Measurements from ENCODE around the gene OR5F1.

OR5F1 gene

GRCh38 chr11:55994525-55994924 lies at the start of gene OR5F1:
TSS of gene OR5F1 (minus strand) at chr11:55994625. CDS start at chr11:55994625, 0 bp downstream.
- no peak for DNase-seq (ENCODE audit: low read depth in 2 of 2, low spot score in 1 of 2)

GRCh38 chr11:56027354-56027753 lies 32.9 kb upstream of the OR5F1 start, which contains the start of gene OR5AS1:
TSS of gene OR5AS1 (plus strand) at chr11:56027654. CDS start at chr11:56030419, 2,765 bp downstream.
- DNase-seq (ENCODE audit: low read depth in 2 of 2, low spot score in 1 of 2), result no peak

GRCh38 chr11:56013805-56014204 lies 19.4 kb upstream of the OR5F1 start:
- no peak for DNase-seq (ENCODE audit: low read depth in 2 of 2, low spot score in 1 of 2)

GRCh38 chr11:56010716-56011115 lies 16.3 kb upstream of the OR5F1 start:
- no peak for DNase-seq (ENCODE audit: low read depth in 2 of 2, low spot score in 1 of 2)

- DNase-seq (ENCODE audit: low read depth in 2 of 2, low spot score in 1 of 2), result no peak
These were observed 23.5 kb downstream of the OR5F1 start for GRCh38 chr11:55970935-55971334.

- no peak for DNase-seq (ENCODE audit: low read depth in 2 of 2, low spot score in 1 of 2)
These were observed 24.6 kb downstream of the OR5F1 start, which contains the start of gene OR10AG1 for GRCh38 chr11:55969845-55970244. TSS of gene OR10AG1 (minus strand) at chr11:55969945. CDS start at chr11:55969907, 38 bp downstream.

- no peak for DNase-seq (ENCODE audit: low read depth in 2 of 2, low spot score in 1 of 2)
These were observed 26.5 kb downstream of the OR5F1 start for GRCh38 chr11:55967914-55968313.

GRCh38 chr11:55966391-55966790 lies 28.0 kb downstream of the OR5F1 start:
- DNase-seq (ENCODE audit: low read depth in 2 of 2, low spot score in 1 of 2), result no peak

GRCh38 chr11:55956521-55956920 lies 37.9 kb downstream of the OR5F1 start:
- no peak for DNase-seq (ENCODE audit: low read depth in 2 of 2, low spot score in 1 of 2)

GRCh38 chr11:55949330-55949729 lies 45.1 kb downstream of the OR5F1 start:
- no peak for DNase-seq (ENCODE audit: low read depth in 2 of 2, low spot score in 1 of 2)
